ENCODE measurements around the gene MASP2.

DNA sequence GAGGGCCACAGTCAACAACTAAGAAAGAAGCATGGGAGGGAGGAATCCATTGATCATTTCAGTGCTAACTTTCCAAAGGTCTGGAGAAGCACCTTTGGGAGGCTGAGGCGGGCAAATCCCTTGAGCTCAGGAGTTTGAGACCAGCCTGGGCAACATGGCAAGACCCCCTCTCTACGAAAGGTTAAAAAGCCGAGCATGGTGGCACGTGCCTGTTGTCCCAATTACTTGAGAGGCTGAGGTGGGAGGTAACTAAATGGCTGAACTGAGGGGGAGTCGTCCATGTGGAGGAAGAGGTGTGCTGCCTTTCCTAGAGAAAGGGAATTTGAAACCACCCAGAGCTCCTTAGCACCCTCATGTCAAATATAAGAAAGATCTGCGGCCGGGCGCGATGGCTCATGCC is 16.2 kb downstream of the MASP2 start:
- TF ChIP-seq, protein P1, sequence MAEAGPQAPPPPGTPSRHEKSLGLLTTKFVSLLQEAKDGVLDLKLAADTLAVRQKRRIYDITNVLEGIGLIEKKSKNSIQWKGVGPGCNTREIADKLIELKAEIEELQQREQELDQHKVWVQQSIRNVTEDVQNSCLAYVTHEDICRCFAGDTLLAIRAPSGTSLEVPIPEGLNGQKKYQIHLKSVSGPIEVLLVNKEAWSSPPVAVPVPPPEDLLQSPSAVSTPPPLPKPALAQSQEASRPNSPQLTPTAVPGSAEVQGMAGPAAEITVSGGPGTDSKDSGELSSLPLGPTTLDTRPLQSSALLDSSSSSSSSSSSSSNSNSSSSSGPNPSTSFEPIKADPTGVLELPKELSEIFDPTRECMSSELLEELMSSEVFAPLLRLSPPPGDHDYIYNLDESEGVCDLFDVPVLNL (IDR thresholded peaks at IDR 0.05; ENCODE audit: low read depth, low read length), result no peak
- TF ChIP-seq ZNF274 (IDR thresholded peaks at IDR 0.05; ENCODE audit: insufficient read depth, insufficient read length), result no peak
- no peak for TF ChIP-seq EZH2 (IDR thresholded peaks at IDR 0.05; ENCODE audit: borderline replicate concordance, control insufficient read depth, low read depth, low read length)
- TF ChIP-seq RAD21 (IDR thresholded peaks at IDR 0.05; ENCODE audit: insufficient read depth, low read depth, low read length), result no peak
- no peak for TF ChIP-seq CBX5 (IDR thresholded peaks at IDR 0.05; ENCODE audit: low read depth)
- TF ChIP-seq, protein P2, sequence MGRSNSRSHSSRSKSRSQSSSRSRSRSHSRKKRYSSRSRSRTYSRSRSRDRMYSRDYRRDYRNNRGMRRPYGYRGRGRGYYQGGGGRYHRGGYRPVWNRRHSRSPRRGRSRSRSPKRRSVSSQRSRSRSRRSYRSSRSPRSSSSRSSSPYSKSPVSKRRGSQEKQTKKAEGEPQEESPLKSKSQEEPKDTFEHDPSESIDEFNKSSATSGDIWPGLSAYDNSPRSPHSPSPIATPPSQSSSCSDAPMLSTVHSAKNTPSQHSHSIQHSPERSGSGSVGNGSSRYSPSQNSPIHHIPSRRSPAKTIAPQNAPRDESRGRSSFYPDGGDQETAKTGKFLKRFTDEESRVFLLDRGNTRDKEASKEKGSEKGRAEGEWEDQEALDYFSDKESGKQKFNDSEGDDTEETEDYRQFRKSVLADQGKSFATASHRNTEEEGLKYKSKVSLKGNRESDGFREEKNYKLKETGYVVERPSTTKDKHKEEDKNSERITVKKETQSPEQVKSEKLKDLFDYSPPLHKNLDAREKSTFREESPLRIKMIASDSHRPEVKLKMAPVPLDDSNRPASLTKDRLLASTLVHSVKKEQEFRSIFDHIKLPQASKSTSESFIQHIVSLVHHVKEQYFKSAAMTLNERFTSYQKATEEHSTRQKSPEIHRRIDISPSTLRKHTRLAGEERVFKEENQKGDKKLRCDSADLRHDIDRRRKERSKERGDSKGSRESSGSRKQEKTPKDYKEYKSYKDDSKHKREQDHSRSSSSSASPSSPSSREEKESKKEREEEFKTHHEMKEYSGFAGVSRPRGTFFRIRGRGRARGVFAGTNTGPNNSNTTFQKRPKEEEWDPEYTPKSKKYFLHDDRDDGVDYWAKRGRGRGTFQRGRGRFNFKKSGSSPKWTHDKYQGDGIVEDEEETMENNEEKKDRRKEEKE (IDR thresholded peaks at IDR 0.05), result no peak
- TF ChIP-seq SRF (IDR thresholded peaks at IDR 0.05; ENCODE audit: low read depth in 2 of 2, low read length in 2 of 2), result no peak
- TF ChIP-seq, protein P3, sequence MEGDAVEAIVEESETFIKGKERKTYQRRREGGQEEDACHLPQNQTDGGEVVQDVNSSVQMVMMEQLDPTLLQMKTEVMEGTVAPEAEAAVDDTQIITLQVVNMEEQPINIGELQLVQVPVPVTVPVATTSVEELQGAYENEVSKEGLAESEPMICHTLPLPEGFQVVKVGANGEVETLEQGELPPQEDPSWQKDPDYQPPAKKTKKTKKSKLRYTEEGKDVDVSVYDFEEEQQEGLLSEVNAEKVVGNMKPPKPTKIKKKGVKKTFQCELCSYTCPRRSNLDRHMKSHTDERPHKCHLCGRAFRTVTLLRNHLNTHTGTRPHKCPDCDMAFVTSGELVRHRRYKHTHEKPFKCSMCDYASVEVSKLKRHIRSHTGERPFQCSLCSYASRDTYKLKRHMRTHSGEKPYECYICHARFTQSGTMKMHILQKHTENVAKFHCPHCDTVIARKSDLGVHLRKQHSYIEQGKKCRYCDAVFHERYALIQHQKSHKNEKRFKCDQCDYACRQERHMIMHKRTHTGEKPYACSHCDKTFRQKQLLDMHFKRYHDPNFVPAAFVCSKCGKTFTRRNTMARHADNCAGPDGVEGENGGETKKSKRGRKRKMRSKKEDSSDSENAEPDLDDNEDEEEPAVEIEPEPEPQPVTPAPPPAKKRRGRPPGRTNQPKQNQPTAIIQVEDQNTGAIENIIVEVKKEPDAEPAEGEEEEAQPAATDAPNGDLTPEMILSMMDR (IDR thresholded peaks at IDR 0.05 in 2 of 3, conservative IDR thresholded peaks at IDR 0.05 in 1 of 3; ENCODE audit: control insufficient read depth in 2 of 3, extremely low read depth in 1 of 3, insufficient read depth in 1 of 3, low read depth in 3 of 3, low read length in 3 of 3), result no peak
- TF ChIP-seq POLR2A (IDR thresholded peaks at IDR 0.05; ENCODE audit: low read depth, low read length), result peak; percentile 29; the same call in 1 of the 2 replicates
- no peak for TF ChIP-seq ELK1 (IDR thresholded peaks at IDR 0.05; ENCODE audit: low read depth, low read length)
- TF ChIP-seq EP300 (IDR thresholded peaks at IDR 0.05; ENCODE audit: borderline replicate concordance in 1 of 2, control insufficient read depth in 1 of 2, low read depth in 2 of 2, low read length in 2 of 2), result no peak

Measured in GM12878 (cell line).